ENCODE data around the gene ZBTB12.

The ZBTB12 gene

DNA sequence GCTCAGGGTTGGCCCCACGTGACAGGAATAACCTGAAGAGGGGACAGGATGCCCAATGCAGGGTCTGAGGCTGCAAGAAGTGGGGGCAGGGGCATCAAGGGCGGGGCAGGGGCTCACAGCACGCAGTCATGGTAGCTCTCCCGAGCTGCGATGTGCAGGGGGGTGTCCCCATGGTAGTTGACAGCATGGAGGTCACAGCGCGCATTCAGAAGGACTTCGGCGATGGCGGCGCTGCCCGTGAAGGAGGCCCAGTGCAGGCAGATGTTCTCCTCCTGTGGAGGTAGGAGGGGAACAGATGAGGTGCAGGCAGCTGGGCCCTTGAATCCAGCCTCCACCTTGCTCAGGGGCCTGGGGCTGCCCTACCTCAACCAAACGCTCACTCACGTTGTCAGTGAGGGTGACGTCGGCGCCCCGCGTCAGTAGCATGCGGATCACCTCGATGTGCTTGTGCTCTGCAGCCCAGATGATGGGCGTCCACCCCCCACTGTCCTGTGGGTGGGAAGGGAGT is 17.3 kb downstream of the ZBTB12 start:
- no peak for TF ChIP-seq CTCF (IDR thresholded peaks at IDR 0.05; ENCODE audit: low read depth, low read length)
- H3K4me3 ChIP-seq (ENCODE audit: low read depth, low read length): no peak overlapping the region

- no peak overlapping the region for H3K4me3 ChIP-seq (ENCODE audit: low read depth, low read length)
- TF ChIP-seq CTCF (IDR thresholded peaks at IDR 0.05; ENCODE audit: low read depth, low read length): no peak
Observed at GRCh38 chr6:31883676-31884075, 18.2 kb downstream of the ZBTB12 start.

DNA sequence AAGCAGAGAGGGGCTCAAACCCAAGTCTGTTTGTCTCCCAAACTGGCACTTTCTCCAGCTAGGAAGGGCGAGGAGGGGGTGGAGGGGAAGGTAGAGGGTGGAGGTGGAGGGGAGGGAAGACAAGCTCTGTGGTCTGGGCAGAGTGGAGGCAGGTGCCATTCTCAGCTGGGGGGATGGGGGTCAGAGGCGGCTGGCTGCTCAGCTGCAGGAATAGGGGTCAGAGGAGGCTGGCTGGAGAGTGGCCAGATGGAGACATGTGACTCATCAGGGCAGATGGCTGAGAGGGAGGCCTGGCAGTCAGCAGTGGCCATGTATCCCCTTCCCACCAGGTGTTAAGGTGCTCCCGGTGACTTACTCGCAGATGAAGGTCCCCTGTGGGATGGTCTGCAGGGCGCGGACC is 19.5 kb downstream of the ZBTB12 start:
- TF ChIP-seq CTCF (IDR thresholded peaks at IDR 0.05; ENCODE audit: low read depth, low read length): no peak
- H3K4me3 ChIP-seq (ENCODE audit: low read depth, low read length): no peak overlapping the region

- H3K4me3 ChIP-seq (ENCODE audit: low read depth, low read length): no peak overlapping the region
- TF ChIP-seq CTCF (IDR thresholded peaks at IDR 0.05; ENCODE audit: low read depth, low read length): no peak
Observed at GRCh38 chr6:31881136-31881859, 20.6 kb downstream of the ZBTB12 start.

- TF ChIP-seq CTCF (IDR thresholded peaks at IDR 0.05; ENCODE audit: low read depth, low read length): no peak
- no peak overlapping the region for H3K4me3 ChIP-seq (ENCODE audit: low read depth, low read length)
Observed at GRCh38 chr6:31880616-31881015, 21.3 kb downstream of the ZBTB12 start.

DNA sequence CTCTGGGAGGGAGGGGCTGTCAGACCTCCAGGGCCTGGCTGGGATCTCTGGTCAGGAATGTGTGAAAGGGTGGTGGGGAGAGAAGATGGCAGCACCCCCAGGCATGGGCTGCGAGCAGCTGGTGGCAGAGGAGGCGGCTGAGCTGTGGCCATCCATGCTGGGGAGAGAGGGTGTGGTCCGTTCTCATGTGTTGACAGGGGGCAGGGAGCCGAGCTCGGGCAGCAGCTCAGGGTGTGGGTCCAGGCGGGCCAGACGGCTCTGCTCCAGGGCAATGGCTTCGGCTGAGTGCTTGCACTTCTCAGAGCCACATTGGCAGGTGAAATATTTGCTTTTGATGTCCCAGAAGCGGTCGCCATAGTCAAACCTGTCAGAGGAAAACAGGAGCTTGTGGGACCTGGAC is 22.0 kb downstream of the ZBTB12 start:
- H3K4me3 ChIP-seq (ENCODE audit: low read depth, low read length): no peak overlapping the region
- TF ChIP-seq CTCF (IDR thresholded peaks at IDR 0.05; ENCODE audit: low read depth, low read length): no peak

- H3K4me3 ChIP-seq (ENCODE audit: low read depth, low read length): no peak overlapping the region
- no peak for TF ChIP-seq CTCF (IDR thresholded peaks at IDR 0.05; ENCODE audit: low read depth, low read length)
Observed at GRCh38 chr6:31879143-31879542, 22.7 kb downstream of the ZBTB12 start.
